Tibial artery (tissue), 4 donors: ENCODE data around the gene IL21R.

Experiments used
- DNase-seq, 2 donors: peaks; one replicate each; pipeline ENCODE4 v3.0.0-alpha.2; 2019
- H3K27ac ChIP-seq, 2 donors: fragments of 200-600 bp; sonication (generic) in 1 of 2; 1 replicate in 1 of 2; 2 replicates in 1 of 2; pipeline ENCODE4 v1.5.1; 2018 to 2019; ENCODE audit warnings: mild to moderate bottlenecking in 1 of 2
- H3K27me3 ChIP-seq, 2 donors: fragments of 200-600 bp; sonication (generic) in 1 of 2; one replicate each; pipeline versions ENCODE4 v1.5.1 to v1.6.0; 2016 to 2019
- H3K36me3 ChIP-seq, 3 donors: fragments of 200-600 bp; sonication (generic) in 2 of 3; one replicate each; pipeline ENCODE4 v1.5.1; 2016 to 2019; ENCODE audit warnings: mild to moderate bottlenecking in 2 of 3
- H3K4me1 ChIP-seq, 4 donors: fragments of 200-600 bp; sonication (generic) in 2 of 4; 1 replicate in 3 of 4; 2 replicates in 1 of 4; pipeline ENCODE4 v1.5.1; 2016 to 2019
- H3K4me3 ChIP-seq, 2 donors: fragments of 200-600 bp; sonication (generic) in 1 of 2; 1 replicate in 1 of 2; 2 replicates in 1 of 2; pipeline ENCODE4 v1.5.1; 2018 to 2019; ENCODE audit warnings: mild to moderate bottlenecking in 2 of 2
- H3K9me3 ChIP-seq, 3 donors: fragments of 200-600 bp; sonication (generic) in 1 of 3; one replicate each; pipeline ENCODE4 v1.5.1; 2016 to 2019
- CTCF ChIP-seq, 2 experiments: fragments of 200-600 bp in 1 of 2; fragments of 450-650 bp in 1 of 2; IDR thresholded peaks; one replicate each; pipeline ENCODE4 v1.5.1; 2017 to 2019; ENCODE audit warnings: antibody characterized with exemption in 2 of 2, mild to moderate bottlenecking in 1 of 2, moderate library complexity in 1 of 2
- intact Hi-C: fragments of 100-400 bp; cut with DNase I; formaldehyde crosslinking; loops from one replicate; pipeline ENCODE4 v1.15.0; 2023; ENCODE audit warnings: low total_unique reads

IL21R gene

GRCh38 chr16:27462846-27463682 is 61.1 kb downstream of the IL21R start:
- Histone ChIP-seq H3K9me3 (no peaks in the 10 kb centered on the region), H3K4me3 (no peak overlapping the region), H3K36me3 (peaks cover 52 to 96% (median 76%) of the 10 kb centered on the region in 3 donors), H3K27me3 (no peaks in the 10 kb centered on the region), H3K4me1 (no peaks in the 10 kb centered on the region), H3K27ac (no peak overlapping the region)
- intact Hi-C loops = no loop called here
- no peak for TF ChIP-seq CTCF (IDR thresholded peaks at IDR 0.05)
- no peak for DNase-seq

- TF ChIP-seq CTCF (IDR thresholded peaks at IDR 0.05) = no peak
- DNase-seq = no peak
- H3K4me3 ChIP-seq = no peak overlapping the region
- intact Hi-C loops = no loop called here
- peaks cover 61 to 99% (median 85%) of the 10 kb centered on the region in 3 donors for H3K36me3 ChIP-seq
- no peaks in the 10 kb centered on the region for H3K4me1 ChIP-seq
- no peak overlapping the region for H3K27ac ChIP-seq
- H3K9me3 ChIP-seq = no peaks in the 10 kb centered on the region
- H3K27me3 ChIP-seq = no peaks in the 10 kb centered on the region
These were observed 62.0 kb downstream of the IL21R start for GRCh38 chr16:27463741-27464591.

GRCh38 chr16:27464626-27465482 is 62.9 kb downstream of the IL21R start:
- Histone ChIP-seq H3K9me3 (no peaks in the 10 kb centered on the region), H3K4me3 (no peak overlapping the region), H3K4me1 (no peaks in the 10 kb centered on the region), H3K27ac (no peak overlapping the region), H3K36me3 (peaks cover 65 to 99% (median 94%) of the 10 kb centered on the region in 3 donors), H3K27me3 (no peaks in the 10 kb centered on the region)
- intact Hi-C loops = no loop called here
- no peak for TF ChIP-seq CTCF (IDR thresholded peaks at IDR 0.05)
- DNase-seq = no peak

GRCh38 chr16:27465483-27465879 is 63.5 kb downstream of the IL21R start:
- no peak for TF ChIP-seq CTCF (IDR thresholded peaks at IDR 0.05)
- DNase-seq = no peak
- H3K9me3 ChIP-seq = no peaks in the 10 kb centered on the region
- peaks cover 68 to 100% (median 99%) of the 10 kb centered on the region in 3 donors for H3K36me3 ChIP-seq
- no peak overlapping the region for H3K4me3 ChIP-seq
- H3K27ac ChIP-seq = no peak overlapping the region
- intact Hi-C loops = no loop called here
- H3K27me3 ChIP-seq = no peaks in the 10 kb centered on the region
- H3K4me1 ChIP-seq = no peaks in the 10 kb centered on the region

GRCh38 chr16:27468941-27469531 is 67.1 kb downstream of the IL21R start:
- Histone ChIP-seq H3K27me3 (no peaks in the 10 kb centered on the region), H3K4me3 (no peak overlapping the region), H3K9me3 (no peaks in the 10 kb centered on the region), H3K27ac (no peak overlapping the region), H3K4me1 (no peaks in the 10 kb centered on the region), H3K36me3 (peaks cover 76 to 100% (median 99%) of the 10 kb centered on the region in 3 donors)
- no peak for DNase-seq
- no peak for TF ChIP-seq CTCF (IDR thresholded peaks at IDR 0.05)
- intact Hi-C loops = no loop called here
